Activated CD4-positive, alpha-beta T cell treated with anti-CD3 and anti-CD28 coated beads for 4 hours (primary cell): ENCODE results near the gene PDCD1LG2.
"Not testable (repeated sequence)": the region's sequence is repeated elsewhere in the genome, so short reads cannot be mapped to it uniquely, and the experiment has no call there.

Experiments used
- DNase-seq, 2 donors: peaks; one replicate each; pipeline ENCODE4 v3.0.0-alpha.2; 2020

PDCD1LG2 gene

DNA sequence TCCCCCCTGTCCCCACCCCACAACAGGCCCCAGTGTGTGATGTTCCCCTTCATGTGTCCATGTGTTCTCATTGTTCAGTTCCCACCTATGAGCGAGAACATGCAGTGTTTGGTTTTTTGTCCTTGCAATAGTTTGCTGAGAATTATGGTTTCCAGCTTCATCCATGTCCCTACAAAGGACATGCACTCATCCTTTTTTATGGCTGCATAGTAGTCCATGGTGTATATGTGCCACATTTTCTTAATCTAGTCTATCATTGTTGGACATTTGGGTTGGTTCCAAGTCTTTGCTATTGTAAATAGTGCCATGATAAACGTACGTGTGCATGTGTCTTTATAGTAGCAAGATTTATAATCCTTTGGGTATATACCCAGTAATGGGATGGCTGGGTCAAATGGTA lies 15.6 kb upstream of the PDCD1LG2 start:
- DNase-seq: not testable (repeated sequence)

DNA sequence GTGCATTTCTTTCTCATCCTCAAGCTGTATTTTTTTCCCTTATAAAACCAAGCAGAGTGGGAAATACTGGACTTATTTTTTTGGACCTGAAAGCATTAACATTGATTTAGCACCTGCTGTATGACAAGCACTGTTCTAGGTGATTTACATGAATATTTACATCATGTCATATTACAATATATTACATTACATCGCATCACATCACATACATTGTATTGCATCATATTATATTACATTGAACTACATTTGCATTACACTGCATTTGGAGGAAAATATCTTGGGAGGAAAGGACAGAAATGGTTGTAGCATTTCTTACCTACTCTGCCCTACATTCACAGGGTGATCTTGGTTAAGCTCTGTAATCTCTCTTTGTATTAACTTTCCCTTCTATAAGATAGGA lies 11.2 kb upstream of the PDCD1LG2 start:
- DNase-seq: no peak

DNA sequence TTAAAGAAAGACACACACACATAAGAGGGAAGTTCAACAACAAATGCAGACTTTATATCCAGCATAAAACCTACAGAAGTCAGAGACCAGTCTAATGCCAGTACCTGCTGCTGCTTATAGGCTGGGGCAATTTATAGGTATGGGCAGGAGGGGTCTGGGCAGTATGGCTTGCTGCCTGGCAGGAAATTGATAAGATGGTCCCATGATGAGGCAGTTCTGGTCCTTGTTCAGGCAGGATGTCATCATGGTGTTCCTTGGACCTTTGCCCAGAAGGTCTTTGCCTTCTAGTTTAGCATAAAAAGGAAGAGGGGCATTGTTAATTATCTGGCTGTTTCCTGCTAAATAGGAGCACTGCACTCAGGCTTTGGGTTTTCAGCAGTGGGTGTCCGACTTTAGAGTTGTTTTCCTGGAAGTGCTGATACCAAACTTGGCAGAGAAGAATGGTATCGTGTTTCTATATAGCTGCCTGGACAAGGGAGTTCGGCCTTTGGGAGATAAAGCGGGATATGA lies 10.4 kb upstream of the PDCD1LG2 start:
- DNase-seq: no peak

DNA sequence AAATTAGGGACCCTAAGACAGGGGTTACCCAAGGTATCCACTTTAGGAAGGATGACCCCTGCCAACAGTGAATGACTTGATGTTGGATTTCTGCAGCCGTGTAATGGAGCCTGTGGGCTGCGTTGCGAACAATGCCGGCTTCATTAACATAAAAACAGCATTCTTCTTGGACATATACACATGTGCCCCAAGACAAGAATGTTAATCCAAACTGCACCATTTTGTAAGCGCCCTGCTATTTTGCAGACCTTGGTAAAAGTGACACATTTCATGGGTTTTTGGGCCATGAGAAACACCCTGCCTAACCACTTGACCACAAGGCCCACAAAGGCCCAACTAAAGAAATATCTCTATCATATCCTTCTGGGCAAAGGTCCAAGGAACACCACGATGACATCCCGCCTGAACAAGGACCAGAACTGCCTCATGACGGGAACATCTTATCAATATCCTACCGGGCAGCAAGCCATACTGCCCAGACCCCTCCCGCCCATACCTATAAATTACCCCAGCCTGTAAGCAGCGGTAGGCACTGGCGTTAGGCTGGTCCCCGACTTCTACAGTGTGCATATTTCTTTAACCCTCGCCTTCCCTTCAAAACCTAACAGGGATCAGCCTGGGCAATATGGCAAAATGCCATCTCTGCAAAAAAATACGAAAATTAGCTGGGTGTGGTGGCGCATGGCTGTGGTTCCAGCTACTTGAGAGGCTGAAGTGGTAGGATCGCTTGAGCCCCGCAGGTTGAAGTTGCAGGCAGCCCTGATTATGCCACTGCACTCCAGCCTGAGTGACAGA lies 9.7 kb upstream of the PDCD1LG2 start:
- no peak for DNase-seq

DNA sequence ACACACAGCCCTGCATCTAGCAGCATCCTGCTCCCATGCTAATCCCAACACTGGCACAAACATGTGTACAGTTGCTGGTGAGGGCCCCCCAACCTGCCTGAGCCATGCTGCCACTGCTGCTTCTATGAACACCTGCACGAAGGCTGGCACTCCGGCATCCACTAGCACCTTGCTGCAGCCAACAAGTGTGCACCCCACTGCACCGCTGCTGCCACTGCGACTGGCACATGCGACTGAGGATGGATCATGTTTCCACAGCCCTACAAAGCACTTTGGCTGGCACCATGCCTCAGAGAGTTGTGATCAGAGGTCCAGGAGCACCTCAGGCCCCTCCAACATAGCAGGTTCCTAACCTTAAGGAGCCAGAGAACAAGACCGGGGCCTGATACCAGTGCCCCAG lies 7.8 kb upstream of the PDCD1LG2 start:
- no peak for DNase-seq

DNA sequence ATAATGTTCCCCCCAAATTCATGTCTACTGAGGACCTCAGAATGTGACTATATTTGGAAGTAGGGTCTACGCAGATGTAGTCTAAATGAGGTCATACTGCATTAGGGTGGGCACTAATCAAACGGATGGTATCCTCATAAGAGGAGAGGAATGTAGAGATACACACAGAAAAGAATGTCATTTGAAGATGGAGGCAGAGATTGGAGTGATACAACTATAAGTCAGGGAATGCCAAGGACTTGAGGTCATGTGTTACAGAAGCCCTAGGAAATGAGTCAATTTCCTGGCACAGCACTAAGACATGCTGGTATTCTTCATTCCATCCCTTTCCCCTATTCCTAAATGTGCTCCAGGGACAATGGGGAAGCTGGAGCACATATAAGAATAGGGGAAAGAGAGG lies 758 bp upstream of the PDCD1LG2 start:
- no peak for DNase-seq

DNA sequence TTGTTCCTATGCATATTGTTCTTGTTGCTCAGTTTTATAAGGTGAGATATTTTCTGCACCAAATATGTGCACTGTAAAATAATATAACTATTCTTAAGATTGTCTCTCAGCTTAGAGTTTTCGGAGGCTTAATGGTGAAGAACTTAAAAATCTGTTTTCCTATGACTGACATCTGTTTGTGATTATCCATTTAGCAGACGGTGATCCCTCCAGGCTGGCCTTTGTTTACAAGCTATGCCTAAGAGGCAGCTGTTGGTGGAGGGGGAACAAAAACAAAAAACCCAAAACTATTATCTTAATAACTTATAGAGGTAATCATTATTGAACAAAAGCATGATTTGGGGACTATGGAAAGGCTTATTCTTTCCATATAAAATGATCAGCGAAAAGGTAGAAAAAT lies 658 bp downstream of the PDCD1LG2 start:
- no peak for DNase-seq

DNA sequence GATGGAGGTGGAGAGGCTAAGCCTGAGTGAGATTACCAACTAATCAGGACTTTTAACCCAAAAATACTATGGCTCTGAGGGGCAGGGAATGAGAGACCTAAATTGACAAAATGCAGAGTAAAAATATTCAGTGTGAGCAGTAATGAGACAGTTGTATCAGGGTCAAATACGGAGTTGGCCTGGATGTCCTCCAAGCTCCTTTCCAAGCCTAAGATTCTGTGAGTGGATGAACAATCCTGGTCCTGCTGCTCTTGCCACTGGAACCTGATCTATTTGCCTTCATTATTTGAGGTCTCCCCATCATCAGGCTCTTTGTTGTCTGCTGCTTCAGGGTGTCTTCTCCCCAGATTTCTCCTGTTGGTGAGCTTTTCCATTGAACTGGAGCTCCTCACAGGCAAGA lies 1.1 kb downstream of the PDCD1LG2 start:
- DNase-seq: no peak

DNA sequence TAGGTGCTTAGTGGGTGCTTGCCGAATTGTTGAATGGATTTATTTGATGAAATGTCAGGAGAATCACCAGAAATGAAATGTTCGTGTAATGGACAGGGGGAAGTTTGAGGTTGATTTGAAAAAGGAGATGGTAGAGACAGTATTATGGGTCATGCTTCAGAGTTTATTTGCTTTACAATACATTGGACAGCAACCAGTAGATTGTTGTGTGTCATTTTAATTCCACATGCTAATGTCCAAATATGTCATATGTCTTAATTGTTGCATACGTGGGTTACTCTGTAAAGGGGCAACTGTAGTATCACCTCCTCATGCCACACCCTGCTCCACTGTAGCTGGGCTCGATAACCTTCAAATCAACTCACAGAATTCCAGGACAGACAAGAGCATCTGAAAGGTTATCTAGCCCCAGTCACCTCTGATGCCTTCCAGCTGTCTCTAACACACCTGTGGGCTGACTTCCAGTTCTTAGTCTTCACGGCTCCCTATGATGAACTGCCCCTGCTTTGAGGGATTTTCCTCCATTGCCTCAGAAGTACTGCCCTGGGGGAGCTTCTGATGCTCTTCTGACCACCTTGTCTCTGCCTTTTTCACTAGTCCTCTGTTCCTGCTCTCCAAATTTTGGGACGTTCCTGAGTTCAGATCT lies 1.7 kb downstream of the PDCD1LG2 start:
- DNase-seq: no peak

DNA sequence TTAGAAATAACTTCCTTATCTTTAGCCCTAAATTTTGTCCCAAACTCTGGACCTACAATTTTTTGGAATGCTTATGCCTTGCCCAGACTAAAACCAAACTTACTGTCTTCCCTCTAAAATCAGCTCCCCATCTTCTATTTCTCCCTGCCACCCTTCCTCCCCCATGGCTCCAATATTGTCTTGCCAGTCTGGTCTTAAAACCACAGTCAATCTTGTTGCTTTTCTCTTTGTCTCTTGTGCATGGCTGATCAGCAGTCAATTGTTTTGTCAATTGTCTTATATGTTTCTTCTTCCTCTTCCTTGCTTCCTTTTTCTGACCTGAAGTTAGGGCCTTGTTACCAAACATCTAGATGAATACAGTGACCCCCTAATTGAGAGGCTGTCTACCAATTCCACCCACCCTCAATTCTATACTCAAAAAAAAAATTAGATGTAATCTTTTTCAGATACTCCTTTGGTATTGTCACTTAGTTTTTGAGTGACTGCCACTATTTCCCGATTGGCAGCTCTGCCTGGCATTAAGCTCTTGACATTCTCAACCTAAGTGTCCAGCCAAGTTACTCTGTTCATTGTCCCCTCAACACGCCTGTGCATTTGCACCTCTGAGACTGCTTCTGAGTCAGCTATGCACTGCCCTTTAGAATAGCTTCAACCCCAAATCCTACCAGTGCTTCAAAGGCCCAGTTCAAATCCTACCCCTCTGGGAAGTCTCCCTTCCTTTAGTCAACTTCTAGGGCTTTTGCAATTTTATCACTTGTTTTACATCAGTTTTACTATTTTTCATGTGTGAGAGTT lies 2.5 kb downstream of the PDCD1LG2 start:
- no peak for DNase-seq

DNA sequence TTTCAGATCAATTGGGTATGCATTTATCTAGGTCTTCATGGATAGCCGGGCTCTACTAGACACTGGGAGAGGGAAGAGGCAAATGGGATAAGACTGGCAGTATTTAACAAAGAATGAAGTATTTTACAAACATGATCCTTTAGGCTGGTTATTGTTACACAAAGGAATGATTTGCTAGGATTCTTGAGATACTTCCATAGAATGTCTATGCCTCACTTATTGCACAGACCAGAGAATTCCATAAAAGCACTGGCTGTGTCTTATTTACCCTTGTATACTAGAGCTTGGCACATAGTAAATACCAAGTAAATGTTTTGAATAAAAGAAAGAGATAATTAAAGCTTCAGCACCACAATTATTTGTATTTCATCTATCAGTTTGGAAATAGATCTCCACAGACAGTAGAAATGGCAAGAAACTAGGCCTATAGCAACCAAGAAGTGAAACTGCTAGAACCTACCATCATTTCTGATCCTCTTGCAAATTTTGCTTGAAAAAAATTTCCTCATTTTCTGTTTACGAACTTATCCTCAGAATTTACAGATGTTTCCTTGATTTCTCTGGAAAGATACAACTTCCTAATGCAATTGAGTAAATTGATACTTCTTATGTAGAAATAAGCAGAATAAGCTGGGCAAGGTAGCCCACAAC lies 3.8 kb downstream of the PDCD1LG2 start:
- DNase-seq: no peak

DNA sequence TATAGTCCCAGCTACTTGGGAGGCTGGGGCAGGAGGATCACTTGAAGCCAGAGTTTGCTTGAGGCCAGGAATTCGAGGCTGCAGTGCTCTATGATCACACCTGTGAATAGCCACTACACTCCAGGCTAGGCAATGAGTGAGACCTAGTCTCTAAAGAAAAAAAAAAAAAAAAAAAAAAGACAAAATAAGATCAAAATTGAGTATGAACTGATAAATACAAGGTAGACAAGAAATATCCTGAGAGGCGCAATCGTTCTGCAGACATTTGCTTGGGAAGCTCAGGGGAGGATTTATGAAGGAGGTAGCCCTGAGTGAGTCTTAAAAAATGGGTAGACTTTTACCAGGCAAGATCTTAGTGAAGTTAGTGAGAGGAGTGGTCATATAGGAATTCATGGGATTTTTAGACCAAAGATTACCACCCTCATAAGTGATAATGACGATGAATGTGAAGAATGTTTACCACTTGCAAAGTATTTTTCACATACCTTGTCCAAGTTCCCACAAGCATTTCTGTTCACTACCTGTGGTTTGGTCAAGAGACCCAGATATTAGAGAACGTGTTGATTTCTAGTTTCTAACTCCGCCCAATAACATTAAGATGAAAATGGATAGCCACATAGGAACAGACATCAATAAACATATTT lies 4.4 kb downstream of the PDCD1LG2 start:
- DNase-seq: no peak

DNA sequence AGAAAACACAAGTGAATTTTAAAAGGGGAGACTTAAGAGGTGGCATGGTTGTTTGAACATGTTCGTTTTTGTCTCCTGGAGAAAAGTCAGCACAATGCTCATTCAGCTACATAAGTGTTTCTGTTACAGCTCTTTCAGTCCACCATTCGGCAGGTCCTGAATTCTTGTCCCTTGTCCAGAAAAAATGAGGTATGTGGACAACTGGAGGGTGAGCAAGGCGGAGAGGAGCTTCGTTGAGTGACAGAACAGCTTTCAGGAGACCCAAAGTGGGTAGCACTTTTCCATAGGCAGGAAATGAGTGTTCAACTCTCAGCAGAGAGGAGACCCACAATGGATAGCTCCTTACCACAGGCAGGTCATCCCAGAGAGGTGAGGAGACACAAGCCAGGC lies 4.9 kb downstream of the PDCD1LG2 start:
- DNase-seq: no peak

DNA sequence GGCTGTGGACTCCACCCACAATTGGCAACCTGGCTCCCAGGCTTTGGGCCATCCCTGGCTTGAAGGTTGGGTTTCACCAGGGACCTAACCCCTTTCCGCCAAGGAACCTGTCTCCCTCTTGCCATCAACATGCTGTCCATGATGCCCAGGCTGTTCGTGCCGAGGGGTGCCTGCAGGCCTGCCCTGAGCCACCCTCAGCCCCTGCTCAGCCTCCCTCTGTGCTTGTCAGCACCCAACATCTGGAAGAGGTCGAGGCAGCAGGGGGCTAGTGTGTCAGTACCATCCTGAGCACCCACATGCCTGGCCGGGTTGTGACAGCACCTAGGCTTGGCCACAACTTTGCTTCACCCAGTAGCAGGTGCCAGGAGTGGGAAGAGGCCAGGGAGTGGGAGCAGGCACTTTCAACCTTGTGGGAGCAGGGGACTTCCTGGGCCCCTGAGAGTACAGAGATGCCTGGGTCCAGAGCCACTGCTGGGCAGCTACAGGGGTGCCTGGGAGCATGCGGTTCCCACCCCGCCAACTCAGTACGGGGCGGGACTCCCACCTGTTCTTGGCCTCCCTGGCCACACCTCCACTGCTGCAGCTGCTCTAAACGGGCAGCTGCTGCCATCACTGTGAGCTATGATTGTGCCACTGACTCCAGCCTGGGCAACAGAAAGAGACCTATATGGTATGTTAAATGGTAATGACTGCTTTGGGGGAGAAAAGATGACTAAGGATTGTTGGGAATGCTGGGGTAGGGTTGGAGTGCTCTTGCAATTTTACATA lies 6.3 kb downstream of the PDCD1LG2 start:
- DNase-seq: no peak

DNA sequence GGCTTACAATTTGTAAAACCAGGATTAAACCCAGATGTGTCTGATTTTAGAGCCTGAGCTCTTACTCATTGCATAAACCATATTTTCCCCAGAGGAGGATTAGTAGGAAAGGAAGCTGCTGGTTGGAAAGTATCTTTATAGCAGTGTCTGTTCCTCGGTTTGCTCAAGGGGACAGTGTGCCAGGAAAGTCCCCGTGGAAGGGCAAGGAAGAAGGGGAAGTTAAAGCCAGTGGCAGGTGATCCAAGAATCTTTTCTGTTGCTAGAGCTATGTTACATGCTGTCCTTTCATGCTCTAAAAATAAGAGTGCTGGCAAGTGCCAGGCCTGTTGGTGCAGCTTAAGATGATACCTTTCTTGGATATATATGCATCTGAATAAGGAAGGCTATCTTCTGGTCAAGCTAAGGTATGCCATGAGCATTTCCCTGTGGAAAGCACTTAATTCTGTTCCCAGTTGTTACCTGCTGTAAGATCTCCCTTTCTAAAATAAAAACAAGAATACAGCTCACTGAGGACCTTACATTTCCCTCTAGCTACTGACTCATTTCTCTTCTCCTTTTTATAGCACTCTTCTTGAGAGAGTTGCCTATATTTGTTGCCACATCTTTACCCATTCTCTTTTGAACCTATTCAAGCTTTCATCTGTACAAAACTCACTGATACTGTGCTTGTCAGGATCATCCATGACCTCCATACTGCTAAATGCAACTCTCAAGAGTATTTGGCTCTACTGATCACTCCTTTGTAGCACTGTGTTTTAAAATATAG lies 8.0 kb downstream of the PDCD1LG2 start:
- DNase-seq: no peak

DNA sequence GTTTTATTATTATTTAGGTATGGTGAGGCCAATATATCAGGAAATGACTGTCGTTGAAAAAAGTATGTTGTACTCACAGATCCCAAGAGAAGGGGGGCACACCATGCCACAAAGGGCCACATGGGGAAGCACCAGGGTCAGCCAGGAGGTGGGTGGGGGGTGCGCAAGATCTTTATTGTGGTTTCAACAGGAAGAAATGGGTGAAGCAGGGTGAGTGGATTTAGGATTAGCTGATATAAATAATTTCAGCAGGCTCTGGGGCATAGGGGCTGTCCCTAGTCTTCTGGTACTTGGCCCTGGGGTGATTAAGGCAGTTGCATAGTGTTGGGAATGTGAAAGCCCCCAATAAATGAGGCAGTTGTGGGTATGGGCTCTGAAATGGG lies 8.6 kb downstream of the PDCD1LG2 start:
- DNase-seq: no peak

DNA sequence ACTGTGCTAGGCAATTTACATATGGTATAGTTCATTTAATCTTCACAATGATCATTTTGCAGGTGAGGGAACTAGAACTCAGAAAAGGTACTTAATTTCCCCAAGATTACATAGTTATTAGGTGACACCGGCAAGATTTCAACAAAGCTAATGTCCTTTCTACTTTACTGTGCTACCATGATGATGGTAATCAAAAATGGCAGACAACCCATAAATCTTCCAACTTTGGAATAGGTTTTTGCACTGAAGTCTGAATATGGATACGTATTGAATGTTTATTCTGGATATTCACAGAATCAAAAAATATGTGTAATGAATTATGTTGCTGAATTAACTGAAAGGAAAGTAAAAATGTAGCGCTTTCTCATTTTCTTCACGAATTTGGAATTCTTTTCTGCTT lies 13.8 kb downstream of the PDCD1LG2 start:
- DNase-seq: no peak

DNA sequence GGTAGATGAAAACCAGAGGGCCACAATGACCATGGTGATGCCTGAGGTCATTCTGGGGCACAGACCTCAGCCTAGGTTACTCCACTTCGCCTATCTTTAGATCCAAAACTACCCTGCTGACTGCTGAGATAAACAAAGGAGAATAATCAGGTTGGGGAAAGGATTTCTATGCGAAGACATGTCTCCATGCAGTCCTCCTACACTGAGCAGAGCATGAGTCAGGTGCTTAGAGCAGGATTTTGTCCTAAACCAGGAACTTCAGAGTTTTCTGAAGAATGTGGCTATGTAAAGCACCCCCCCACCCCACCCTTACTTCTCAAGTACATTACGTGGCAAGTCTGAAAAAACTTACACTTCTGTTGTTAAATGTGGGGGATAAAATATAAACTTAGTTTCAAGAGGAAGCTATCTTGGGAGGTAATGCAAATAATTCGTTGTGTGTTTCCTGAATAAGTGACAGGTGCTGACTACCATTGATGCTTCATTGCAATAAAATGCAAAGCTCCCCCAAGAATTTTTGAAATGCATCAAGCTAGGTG lies 19.4 kb downstream of the PDCD1LG2 start:
- DNase-seq: no peak

DNA sequence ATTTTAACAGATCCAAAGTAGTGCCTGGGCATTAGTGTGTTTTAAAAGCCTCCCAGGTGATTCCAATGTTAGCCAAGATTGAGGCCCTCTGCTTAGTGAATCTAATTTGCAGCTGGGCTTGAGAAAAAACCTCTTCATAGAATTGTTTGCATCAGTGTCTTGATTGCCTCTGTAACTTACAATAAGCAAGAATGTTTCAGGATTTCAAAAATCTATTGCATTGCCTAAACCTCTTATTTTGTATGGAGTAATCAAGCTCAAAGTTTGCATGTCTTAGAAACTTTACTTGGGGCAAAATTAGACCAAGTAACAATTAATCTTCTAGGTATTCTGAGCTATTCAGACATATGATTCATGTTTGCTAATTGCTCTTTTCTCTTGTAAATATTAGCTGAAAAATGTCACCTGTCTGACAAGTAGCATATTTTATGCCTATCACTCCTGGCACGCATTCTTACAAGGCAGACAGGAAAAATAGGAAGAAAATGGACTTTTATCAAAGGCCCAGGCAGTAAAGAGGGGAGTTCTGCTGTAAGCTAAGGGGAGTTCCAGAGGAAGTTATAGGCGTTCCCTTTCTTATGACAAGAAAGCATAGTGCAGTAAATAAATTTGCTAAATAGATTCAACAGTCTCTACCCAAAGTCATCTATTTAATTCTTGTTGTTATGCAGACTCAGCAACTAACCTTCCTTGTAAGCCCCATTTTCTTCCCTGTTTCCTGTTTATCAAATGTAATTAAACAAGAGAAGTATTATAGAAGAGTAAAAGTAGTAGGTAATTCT lies 21.0 kb downstream of the PDCD1LG2 start:
- DNase-seq: no peak

DNA sequence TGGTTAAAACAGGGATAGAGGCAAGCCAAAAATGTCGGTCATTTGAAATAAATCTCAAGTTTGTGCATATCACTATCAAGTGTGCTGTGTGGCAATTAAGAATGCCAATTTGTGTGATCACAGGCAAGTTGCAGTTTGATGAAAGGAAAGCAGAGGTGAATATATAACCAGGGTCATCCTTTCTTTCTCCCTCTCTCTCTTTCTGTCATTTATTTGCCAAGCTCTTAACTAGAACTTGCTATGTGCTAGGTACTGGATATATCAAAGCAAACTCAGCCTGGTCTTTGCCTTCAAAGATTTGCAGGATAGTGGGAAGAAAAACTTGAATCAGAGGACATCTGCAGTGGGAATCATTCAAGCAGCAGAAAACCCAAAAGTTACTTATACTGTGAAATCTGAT lies 22.0 kb downstream of the PDCD1LG2 start:
- DNase-seq: no peak
